Activated CD4-positive, alpha-beta T cell treated with anti-CD3 and anti-CD28 coated beads, Interleukin-2, amount 10 ng/mL, durations not matched to agents 24 days and 14 days (primary cell): Measurements from ENCODE around the gene C1orf74. TPM values are rescaled to one million over a fixed set of nuclear protein-coding genes. Genes with fewer than 3 reads are reported as not detected.

ENCODE experiments used
- DNase-seq: peaks from one replicate; pipeline ENCODE4 v3.0.0; 2022
- H3K27ac Mint-ChIP-seq: one replicate; pipeline ENCODE4 v1.8.0; 2022; ENCODE audit warnings: mild to moderate bottlenecking, mixed read lengths
- H3K27me3 Mint-ChIP-seq: one replicate; pipeline ENCODE4 v1.8.0; 2022; ENCODE audit warnings: mixed read lengths
- H3K36me3 Mint-ChIP-seq: one replicate; pipeline ENCODE4 v1.8.0; 2022; ENCODE audit warnings: low read depth, mild to moderate bottlenecking, mixed read lengths
- H3K4me1 Mint-ChIP-seq: one replicate; pipeline ENCODE4 v1.8.0; 2021; ENCODE audit warnings: mixed read lengths
- H3K4me3 Mint-ChIP-seq: one replicate; pipeline ENCODE4 v1.8.0; 2022; ENCODE audit warnings: mild to moderate bottlenecking, moderate library complexity, mixed read lengths
- H3K9me3 Mint-ChIP-seq: one replicate; pipeline ENCODE4 v1.8.0; 2021; ENCODE audit warnings: mixed read lengths
- intact Hi-C: fragments of 100-400 bp; cut with micrococcal nuclease; formaldehyde crosslinking; loops from one replicate; pipeline ENCODE4 v1.15.1; 2023
- total RNA-seq: library from RNA; stranded (reverse); gene quantifications from 2 replicates; pipeline ENCODE4 v1.2.3, GENCODE V29; 2022

C1orf74 gene
- total RNA-seq, 1 donor from 2014 or later, result 2.4 TPM

- H3K36me3 Mint-ChIP-seq, result no peaks in the 10 kb centered on the region
- H3K9me3 Mint-ChIP-seq, result no peaks in the 10 kb centered on the region
- H3K27me3 Mint-ChIP-seq, result peaks cover 10% of the 10 kb centered on the region
- H3K4me3 Mint-ChIP-seq, result no peak overlapping the region
- H3K27ac Mint-ChIP-seq, result no peak overlapping the region
- DNase-seq, result no peak
- intact Hi-C loops, result no loop called here
- H3K4me1 Mint-ChIP-seq, result peaks cover 7% of the 10 kb centered on the region
Measured at GRCh38 chr1:209815931-209816341, 31.6 kb upstream of the C1orf74 start.

- H3K27me3 Mint-ChIP-seq, result peaks cover 6% of the 10 kb centered on the region
- no peak overlapping the region for H3K27ac Mint-ChIP-seq
- no peak overlapping the region for H3K4me3 Mint-ChIP-seq
Measured at GRCh38 chr1:209815490-209815889, 31.1 kb upstream of the C1orf74 start.

GRCh38 chr1:209813902-209814301, 29.5 kb upstream of the C1orf74 start:
- H3K27me3 Mint-ChIP-seq, result no peaks in the 10 kb centered on the region
- intact Hi-C loops, result no loop called here
- no peak overlapping the region for H3K27ac Mint-ChIP-seq
- H3K4me3 Mint-ChIP-seq, result no peak overlapping the region
- peaks cover 7% of the 10 kb centered on the region for H3K4me1 Mint-ChIP-seq
- no peaks in the 10 kb centered on the region for H3K36me3 Mint-ChIP-seq
- no peak for DNase-seq
- no peaks in the 10 kb centered on the region for H3K9me3 Mint-ChIP-seq

More at GRCh38 chr1:209815490-209815889, 31.1 kb upstream of the C1orf74 start:
- Mint-ChIP-seq H3K4me1 (peaks cover 7% of the 10 kb centered on the region), H3K36me3 (no peaks in the 10 kb centered on the region), H3K9me3 (no peaks in the 10 kb centered on the region)
- intact Hi-C loops, result no loop called here
- no peak for DNase-seq

GRCh38 chr1:209810783-209811182, 26.4 kb upstream of the C1orf74 start:
- no peak overlapping the region for H3K27ac Mint-ChIP-seq
- no peaks in the 10 kb centered on the region for H3K9me3 Mint-ChIP-seq
- H3K4me3 Mint-ChIP-seq, result no peak overlapping the region
- peaks cover 11% of the 10 kb centered on the region for H3K4me1 Mint-ChIP-seq
- no peaks in the 10 kb centered on the region for H3K27me3 Mint-ChIP-seq
- DNase-seq, result no peak
- no peaks in the 10 kb centered on the region for H3K36me3 Mint-ChIP-seq
- intact Hi-C loops, result no loop called here

GRCh38 chr1:209809611-209810010, 25.3 kb upstream of the C1orf74 start:
- no peak for DNase-seq
- H3K4me3 Mint-ChIP-seq, result no peak overlapping the region
- H3K27me3 Mint-ChIP-seq, result no peaks in the 10 kb centered on the region
- no peaks in the 10 kb centered on the region for H3K9me3 Mint-ChIP-seq
- peaks cover 11% of the 10 kb centered on the region for H3K4me1 Mint-ChIP-seq
- no peak overlapping the region for H3K27ac Mint-ChIP-seq
- H3K36me3 Mint-ChIP-seq, result no peaks in the 10 kb centered on the region
- intact Hi-C loops, result no loop called here

GRCh38 chr1:209808059-209808581, 23.8 kb upstream of the C1orf74 start:
- peaks cover 14% of the 10 kb centered on the region for H3K4me1 Mint-ChIP-seq
- no peaks in the 10 kb centered on the region for H3K9me3 Mint-ChIP-seq
- peaks cover 5% of the 10 kb centered on the region for H3K27me3 Mint-ChIP-seq
- DNase-seq, result no peak
- H3K27ac Mint-ChIP-seq, result no peak overlapping the region
- intact Hi-C loops, result no loop called here
- no peak overlapping the region for H3K4me3 Mint-ChIP-seq
- no peaks in the 10 kb centered on the region for H3K36me3 Mint-ChIP-seq

- Mint-ChIP-seq H3K27me3 (peaks cover 6% of the 10 kb centered on the region), H3K27ac (no peak overlapping the region), H3K9me3 (no peaks in the 10 kb centered on the region), H3K4me3 (no peak overlapping the region), H3K36me3 (no peaks in the 10 kb centered on the region), H3K4me1 (peaks cover 14% of the 10 kb centered on the region)
- intact Hi-C loops, result no loop called here
- no peak for DNase-seq
Measured at GRCh38 chr1:209807509-209807908, 23.1 kb upstream of the C1orf74 start.

- H3K4me3 Mint-ChIP-seq, result peak within 1 kb of the TSS; percentile 66
- H3K36me3 Mint-ChIP-seq, result no peaks in the 10 kb centered on the region
- H3K4me1 Mint-ChIP-seq, result peaks cover 14% of the 10 kb centered on the region
- no peaks in the 10 kb centered on the region for H3K9me3 Mint-ChIP-seq
- peak; percentile 71 for DNase-seq
- intact Hi-C loops, result no loop called here
- peaks cover 11% of the 10 kb centered on the region for H3K27me3 Mint-ChIP-seq
- no peak within 1 kb of the TSS for H3K27ac Mint-ChIP-seq
Measured at GRCh38 chr1:209805875-209806760, 21.8 kb upstream of the C1orf74 start, which contains the start of gene IRF6. IRF6 (minus strand) TSS chr1:209806142; CDS start chr1:209801413, 4,729 bp downstream.

- no peak overlapping the region for H3K27ac Mint-ChIP-seq
- H3K36me3 Mint-ChIP-seq, result no peaks in the 10 kb centered on the region
- H3K4me1 Mint-ChIP-seq, result peaks cover 14% of the 10 kb centered on the region
- H3K4me3 Mint-ChIP-seq, result no peak overlapping the region
- H3K9me3 Mint-ChIP-seq, result no peaks in the 10 kb centered on the region
- H3K27me3 Mint-ChIP-seq, result peaks cover 12% of the 10 kb centered on the region
- intact Hi-C loops, result no loop called here
- DNase-seq, result no peak
Measured at GRCh38 chr1:209805341-209805781, 21.0 kb upstream of the C1orf74 start.

GRCh38 chr1:209803568-209803967, 19.2 kb upstream of the C1orf74 start:
- no peak overlapping the region for H3K4me3 Mint-ChIP-seq
- H3K27me3 Mint-ChIP-seq, result peaks cover 14% of the 10 kb centered on the region
- no peak overlapping the region for H3K27ac Mint-ChIP-seq
- intact Hi-C loops, result no loop called here
- H3K36me3 Mint-ChIP-seq, result no peaks in the 10 kb centered on the region
- peaks cover 14% of the 10 kb centered on the region for H3K4me1 Mint-ChIP-seq
- DNase-seq, result no peak
- no peaks in the 10 kb centered on the region for H3K9me3 Mint-ChIP-seq

GRCh38 chr1:209802780-209803152, 18.4 kb upstream of the C1orf74 start:
- Mint-ChIP-seq H3K27ac (no peak overlapping the region), H3K9me3 (no peaks in the 10 kb centered on the region), H3K27me3 (peaks cover 14% of the 10 kb centered on the region), H3K4me3 (no peak overlapping the region), H3K4me1 (peaks cover 17% of the 10 kb centered on the region), H3K36me3 (no peaks in the 10 kb centered on the region)
- DNase-seq, result no peak
- intact Hi-C loops, result no loop called here

- Mint-ChIP-seq H3K4me1 (peaks cover 13% of the 10 kb centered on the region), H3K36me3 (no peaks in the 10 kb centered on the region), H3K27ac (no peak overlapping the region), H3K4me3 (no peak overlapping the region), H3K27me3 (peaks cover 14% of the 10 kb centered on the region), H3K9me3 (no peaks in the 10 kb centered on the region)
- no peak for DNase-seq
- intact Hi-C loops, result no loop called here
Measured at GRCh38 chr1:209802117-209802779, 17.9 kb upstream of the C1orf74 start.

GRCh38 chr1:209800984-209801834, 16.9 kb upstream of the C1orf74 start:
- Mint-ChIP-seq H3K9me3 (no peaks in the 10 kb centered on the region), H3K36me3 (no peaks in the 10 kb centered on the region), H3K27ac (no peak overlapping the region), H3K4me3 (no peak overlapping the region), H3K27me3 (peaks cover 14% of the 10 kb centered on the region), H3K4me1 (peaks cover 12% of the 10 kb centered on the region)
- intact Hi-C loops, result no loop called here
- no peak for DNase-seq
